Prostate gland (tissue), 2 donors: ENCODE results near the gene LUC7L.

Experiments used
- CTCF ChIP-seq, 4 experiments: fragments of 200-600 bp in 2 of 4; fragments of 450-650 bp in 2 of 4; sonication (generic) in 2 of 4; IDR thresholded peaks; 1 replicate in 3 of 4; 2 replicates in 1 of 4; pipeline ENCODE4 v1.5.1; 2016 to 2019; ENCODE audit warnings: antibody characterized with exemption in 4 of 4, mild to moderate bottlenecking in 2 of 4, moderate library complexity in 2 of 4
- POLR2A ChIP-seq: fragments of 450-650 bp; IDR thresholded peaks from one replicate; pipeline ENCODE4 v1.6.1; 2016; ENCODE audit warnings: antibody characterized with exemption, mild to moderate bottlenecking
- POLR2AphosphoS5 ChIP-seq: sonication (generic); formaldehyde crosslinking; IDR thresholded peaks from one replicate; pipeline ENCODE4 v1.6.1; 2017; ENCODE audit warnings: antibody characterized with exemption

DNA sequence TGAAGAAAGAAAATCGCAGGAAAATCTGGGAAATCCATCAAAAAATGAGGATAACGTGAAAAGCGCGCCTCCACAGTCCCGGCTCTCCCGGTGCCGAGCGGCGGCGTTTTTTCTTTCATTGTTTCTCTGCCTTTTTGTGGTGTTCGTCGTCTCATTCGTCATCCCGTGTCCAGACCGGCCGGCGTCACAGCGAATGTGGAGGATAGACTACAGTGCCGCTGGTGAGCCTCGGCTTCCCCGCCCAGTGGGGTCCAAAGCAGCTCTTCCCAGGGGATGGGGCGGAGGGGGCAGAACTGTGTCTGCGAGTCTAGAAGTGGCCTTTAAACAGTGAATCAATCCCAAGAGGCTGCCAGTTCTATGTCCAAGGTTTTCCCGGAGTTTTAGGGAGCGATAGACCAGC is 25.2 kb upstream of the LUC7L start:
- no peak for TF ChIP-seq CTCF (IDR thresholded peaks at IDR 0.05)
- no peak for TF ChIP-seq POLR2A
- no peak for TF ChIP-seq POLR2AphosphoS5
